Activated CD4-positive, alpha-beta T cell treated with anti-CD3 and anti-CD28 coated beads, Interleukin-2, amount 50 U/mL, for 16 hours (primary cell): ENCODE measurements around the gene COPS3.
A peak's percentile ranks its signal among the peaks of the same experiment; 100 is the strongest.
"Not testable (repeated sequence)": the region's sequence is repeated elsewhere in the genome, so short reads cannot be mapped to it uniquely, and the experiment has no call there.

Experiments
- DNase-seq: peaks from one replicate; pipeline ENCODE4 v3.0.0-alpha.2; 2020

The COPS3 gene

DNA sequence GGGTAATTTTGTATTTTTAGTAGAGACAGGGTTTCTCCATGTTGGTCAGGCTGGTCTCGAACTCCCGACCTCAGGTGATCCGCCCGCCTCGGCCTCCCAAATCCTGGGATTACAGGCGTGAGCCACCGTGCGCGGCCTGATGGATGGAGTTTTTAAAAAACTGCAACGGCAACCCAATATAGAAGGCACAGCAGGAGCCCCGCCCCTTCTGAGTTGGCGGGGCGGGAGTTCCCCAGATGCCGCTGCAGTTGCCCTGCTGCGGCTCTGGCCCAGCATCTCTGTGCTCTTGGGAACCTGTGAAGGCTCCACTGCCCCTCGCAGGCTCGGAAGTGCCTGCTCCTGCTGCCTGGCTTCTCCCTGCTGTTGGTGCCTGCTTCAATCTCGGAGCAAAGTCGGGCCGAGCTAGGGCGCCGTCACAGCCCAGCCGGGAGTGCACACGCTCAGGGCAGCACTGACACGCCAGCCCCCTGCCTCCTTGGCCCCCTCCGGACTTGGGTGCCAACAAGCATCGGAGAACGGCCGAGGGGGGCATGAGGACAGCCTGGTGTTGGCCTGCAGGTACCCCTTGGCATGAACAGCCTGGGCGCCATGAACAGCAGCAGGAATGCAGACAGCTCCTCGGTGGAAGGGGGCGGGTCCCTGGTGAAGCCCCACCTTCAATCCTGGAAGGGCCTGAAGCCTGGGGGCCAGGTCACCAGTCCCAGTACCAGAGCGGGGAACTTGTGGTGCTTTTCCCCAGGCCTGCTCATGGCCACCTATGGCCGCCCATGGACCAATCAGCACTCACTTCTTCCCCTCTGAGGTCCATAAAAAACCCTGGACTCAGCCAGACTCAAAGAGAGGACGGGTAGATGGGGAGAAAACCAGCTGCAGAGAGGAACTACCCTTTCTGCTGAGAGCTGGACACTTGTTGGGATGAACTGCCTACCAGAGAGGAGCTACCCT is 19.9 kb upstream of the COPS3 start:
- DNase-seq, result peak; percentile 50

- no peak for DNase-seq
Measured at GRCh38 chr17:17298108-17298507, 17.1 kb upstream of the COPS3 start.

DNA sequence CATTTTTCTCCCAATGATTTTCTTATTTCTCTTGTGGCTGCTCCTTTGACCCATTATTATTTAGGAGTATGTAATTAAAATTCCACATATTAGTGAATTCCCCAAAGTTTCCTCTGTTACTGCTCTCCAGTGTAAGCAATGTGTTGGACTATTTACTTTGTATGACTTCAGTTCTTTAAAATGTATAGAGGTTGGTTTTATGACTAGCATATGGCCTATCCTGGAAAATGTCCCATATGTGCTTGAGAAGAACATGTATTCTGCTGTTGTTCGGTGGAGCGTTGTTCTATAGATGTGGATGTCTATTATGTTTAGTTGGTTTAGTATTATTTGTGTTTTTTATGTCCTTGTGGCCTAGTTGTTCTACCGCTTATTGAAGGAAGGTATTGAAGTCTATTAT is 16.2 kb upstream of the COPS3 start:
- no peak for DNase-seq

DNA sequence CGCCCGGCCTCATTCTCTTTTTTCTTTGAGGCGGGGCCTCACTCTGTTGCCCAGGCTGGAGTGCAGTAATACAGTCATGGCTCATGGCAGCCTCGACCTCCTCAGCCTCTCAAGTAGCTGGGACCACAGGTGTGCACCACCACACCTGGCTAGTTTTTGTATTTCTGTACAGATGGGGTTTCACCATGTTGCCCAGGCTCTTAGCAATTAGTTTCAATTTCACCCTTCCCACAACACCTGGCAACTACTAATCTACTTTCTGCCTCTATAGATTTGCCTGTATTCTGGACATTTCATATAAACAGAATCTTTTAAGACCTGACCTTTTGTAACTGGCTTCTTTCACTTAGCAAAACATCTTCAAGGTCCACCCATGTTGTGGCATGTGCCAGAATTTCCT is 14.1 kb upstream of the COPS3 start:
- DNase-seq, result no peak

DNA sequence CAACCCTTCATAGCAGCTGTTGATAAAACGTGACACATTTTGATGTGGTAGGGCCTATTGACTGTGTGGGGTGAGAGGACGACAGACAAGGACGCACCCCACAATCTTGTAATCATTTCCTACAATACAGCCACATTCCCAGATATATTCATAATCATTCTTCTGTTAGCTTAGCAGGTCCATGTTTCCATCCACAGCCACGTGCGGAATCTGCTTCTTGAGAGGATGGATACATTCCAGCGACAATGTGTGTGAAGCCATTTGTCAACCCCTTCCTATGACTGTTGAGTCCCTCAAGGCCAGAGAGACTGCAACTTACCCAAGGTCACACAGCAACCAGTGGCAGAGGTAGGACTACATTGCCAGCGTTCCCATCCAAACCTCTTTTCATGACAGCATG is 8.7 kb upstream of the COPS3 start:
- no peak for DNase-seq

GRCh38 chr17:17289086-17289485 is 8.0 kb upstream of the COPS3 start:
- DNase-seq, result no peak

- DNase-seq, result no peak
Measured at GRCh38 chr17:17285951-17286350, 4.9 kb upstream of the COPS3 start.

DNA sequence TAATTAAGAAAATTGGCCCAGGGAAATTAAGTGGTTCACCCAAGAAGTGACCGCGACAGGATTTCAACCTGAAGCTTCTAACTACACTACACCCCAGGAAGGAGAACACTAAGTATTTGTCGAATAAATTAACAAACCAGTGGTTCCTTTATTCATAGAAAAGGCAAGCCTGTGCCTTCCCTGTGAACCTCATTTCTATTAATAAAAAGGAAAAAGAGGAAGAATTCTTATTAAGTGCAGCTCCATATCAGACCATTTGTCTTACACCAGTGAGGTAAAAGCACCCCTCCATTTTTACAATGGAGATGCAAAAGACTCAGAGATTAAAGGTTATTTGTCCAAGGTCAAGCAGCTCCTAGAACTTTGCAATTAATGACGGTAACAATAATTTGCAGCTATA is 1.7 kb downstream of the COPS3 start:
- DNase-seq, result no peak

- DNase-seq, result not testable (repeated sequence)
Measured at GRCh38 chr17:17277431-17277830, 3.6 kb downstream of the COPS3 start.

DNA sequence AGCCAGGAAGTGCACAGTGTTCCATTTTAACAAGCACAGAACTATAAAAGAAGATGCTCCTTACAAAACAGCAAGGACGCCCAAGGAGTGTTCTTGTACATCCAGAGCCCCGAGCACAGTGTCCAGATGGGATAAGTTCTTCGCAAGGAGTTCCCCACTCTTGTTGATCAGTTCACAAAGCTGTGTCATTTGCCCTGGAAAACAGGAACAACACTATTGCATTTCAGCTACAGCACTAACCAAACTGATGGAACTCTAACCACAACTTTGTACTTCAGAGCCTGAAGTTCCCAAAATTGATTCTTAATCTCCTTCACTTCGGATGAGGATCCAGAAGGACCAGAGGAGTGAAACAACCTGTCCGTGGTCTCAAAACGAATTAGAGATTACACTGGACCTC is 5.1 kb downstream of the COPS3 start:
- no peak for DNase-seq

- DNase-seq, result peak; percentile 18
Measured at GRCh38 chr17:17269926-17270773, 10.9 kb downstream of the COPS3 start.

- no peak for DNase-seq
Measured at GRCh38 chr17:17264430-17264829, 16.6 kb downstream of the COPS3 start.

DNA sequence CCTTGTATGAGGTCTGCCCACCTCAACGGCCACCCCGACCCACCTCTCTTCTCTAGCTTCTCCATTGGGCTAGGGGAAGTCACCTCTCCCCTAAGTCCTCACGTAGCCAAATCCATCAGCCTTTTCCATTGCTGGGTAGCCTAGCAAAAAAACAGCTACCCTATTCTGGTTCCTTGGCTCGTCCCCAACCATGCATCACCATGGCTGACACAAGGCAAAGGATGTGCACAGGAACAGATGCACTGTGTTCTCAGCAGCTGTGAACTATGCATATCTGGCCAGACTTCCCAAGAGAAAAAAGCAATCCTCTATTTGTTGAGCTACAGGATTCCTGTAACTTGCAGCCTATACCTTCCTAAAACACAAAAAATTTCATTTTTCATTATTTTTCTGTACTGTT is 22.0 kb downstream of the COPS3 start:
- no peak for DNase-seq

DNA sequence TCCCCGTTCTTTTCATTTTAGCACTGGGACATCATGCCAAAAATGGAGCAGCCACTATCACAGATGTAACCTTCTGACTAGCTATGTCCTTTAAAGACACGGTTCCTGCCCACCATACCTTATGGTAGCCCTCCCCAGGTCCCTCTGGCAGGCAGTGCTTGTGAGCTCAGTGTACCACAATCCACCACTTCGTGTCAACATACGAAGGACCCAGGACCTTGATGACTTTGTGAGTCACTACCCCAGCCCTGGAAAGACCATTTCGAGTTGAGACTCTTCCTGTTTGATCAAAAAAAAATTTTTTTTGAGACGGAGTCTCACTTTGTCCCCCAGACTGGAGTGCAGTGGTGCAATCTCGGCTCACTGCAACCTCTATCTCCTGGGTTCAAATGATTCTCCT is 23.0 kb downstream of the COPS3 start:
- no peak for DNase-seq

- no peak for DNase-seq
Measured at GRCh38 chr17:17256316-17256715, 24.7 kb downstream of the COPS3 start.

- DNase-seq, result not testable (repeated sequence)
Measured at GRCh38 chr17:17255689-17256088, 25.4 kb downstream of the COPS3 start.

GRCh38 chr17:17254036-17254435 is 27.0 kb downstream of the COPS3 start:
- DNase-seq, result no peak

DNA sequence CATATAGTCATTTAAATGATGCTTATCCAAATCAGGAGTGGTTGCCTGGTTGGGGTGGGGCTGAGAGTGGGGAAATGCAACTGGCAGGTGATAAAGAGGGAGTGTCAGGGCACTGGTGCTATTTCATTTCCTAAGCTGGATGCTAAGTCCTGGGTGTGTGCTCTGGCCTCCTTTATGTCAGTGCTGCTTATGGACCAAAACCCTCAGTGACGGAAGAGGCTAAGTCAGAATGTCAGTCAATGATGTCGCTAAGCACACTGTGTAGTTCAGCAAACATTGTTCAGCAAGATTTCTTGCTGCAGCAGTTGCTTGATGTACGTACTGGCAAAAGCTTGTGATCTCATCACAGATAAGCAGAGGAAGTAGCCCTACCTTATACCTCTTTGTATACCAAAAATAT is 27.6 kb downstream of the COPS3 start:
- no peak for DNase-seq

- DNase-seq, result no peak
Measured at GRCh38 chr17:17252149-17252661, 28.8 kb downstream of the COPS3 start.

DNA sequence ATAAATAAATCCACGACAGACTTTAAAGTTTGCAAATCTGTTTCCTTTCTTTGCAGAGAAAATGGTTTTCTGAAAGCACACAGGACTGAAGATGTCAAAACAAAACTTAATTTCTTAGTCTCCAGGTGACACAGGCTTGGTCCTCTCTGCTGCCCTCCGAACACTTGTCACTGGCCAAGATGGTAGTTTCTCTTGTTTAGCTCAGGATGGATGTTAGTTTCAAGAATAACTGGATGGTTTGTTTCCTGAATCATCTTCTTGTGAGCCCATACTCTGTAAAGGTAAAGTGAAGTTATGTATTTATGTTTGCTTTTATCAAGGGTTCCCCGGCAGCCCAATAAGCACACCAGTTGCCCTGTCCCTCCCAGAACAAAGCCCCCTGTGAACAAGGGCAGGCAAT is 34.2 kb downstream of the COPS3 start:
- DNase-seq, result no peak

DNA sequence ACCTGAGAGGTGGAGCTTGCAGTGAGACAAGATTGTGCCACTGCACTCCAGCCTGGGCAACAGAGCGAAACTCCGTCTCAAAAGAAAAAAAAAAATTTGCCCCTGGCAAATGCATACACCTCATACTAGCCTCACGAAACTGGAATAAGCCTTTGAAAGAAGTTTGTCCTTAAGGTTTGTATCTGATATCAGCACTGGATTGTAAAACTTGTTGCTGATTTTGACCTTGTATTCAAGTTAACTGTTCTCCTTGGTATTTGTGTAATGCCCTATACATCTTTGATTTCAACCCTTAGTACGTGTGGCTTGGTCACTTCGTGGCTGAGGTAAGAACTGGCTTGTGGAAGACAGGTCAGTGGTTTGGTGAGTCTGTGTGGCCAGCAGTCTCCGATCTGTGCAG is 37.9 kb downstream of the COPS3 start:
- no peak for DNase-seq

DNA sequence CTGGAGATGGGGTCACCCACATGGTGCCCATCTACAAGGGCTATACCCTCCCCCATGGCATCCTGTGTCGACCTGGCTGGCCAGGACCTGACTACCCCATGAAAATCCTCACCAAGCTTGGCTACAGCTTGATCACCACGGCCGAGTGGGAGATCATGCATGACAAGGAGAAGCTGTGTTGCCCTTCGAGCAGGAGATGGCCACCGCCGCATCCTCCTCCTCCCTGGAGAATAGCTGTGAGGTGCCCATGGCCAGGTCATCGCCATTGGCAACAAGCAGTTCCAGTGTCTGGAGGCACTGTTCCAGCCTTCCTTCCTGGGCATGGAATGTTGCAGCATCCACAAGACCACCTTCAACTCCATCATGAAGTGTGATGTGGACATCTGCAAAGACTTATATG is 38.8 kb downstream of the COPS3 start:
- DNase-seq, result no peak

GRCh38 chr17:17241656-17242055 is 39.4 kb downstream of the COPS3 start:
- DNase-seq, result no peak

GRCh38 chr17:17239832-17240231 is 41.2 kb downstream of the COPS3 start:
- peak; percentile 10 for DNase-seq
